Mucosa of descending colon (tissue), 3 donors: ENCODE results near the gene KDM2B. TPM values are rescaled to one million over a fixed set of nuclear protein-coding genes. Genes with fewer than 3 reads are reported as not detected.

Experiments
- ATAC-seq: fragments of 200-7000 bp; cut with Tn5 transposase; one replicate; pipeline ENCODE4 v1.9.1; 2020; ENCODE audit warnings: mild to moderate bottlenecking, moderate library complexity
- DNase-seq, 3 donors: peaks; one replicate each; pipeline ENCODE4 v3.0.0-alpha.2; 2020
- H3K36me3 ChIP-seq: fragments of 200-600 bp; one replicate; pipeline ENCODE4 v1.8.0; 2021; ENCODE audit warnings: low read depth, mild to moderate bottlenecking
- H3K4me1 ChIP-seq: fragments of 200-600 bp; one replicate; pipeline ENCODE4 v1.8.0; 2021; ENCODE audit warnings: low read depth, mild to moderate bottlenecking
- H3K4me3 ChIP-seq: fragments of 200-600 bp; one replicate; pipeline ENCODE4 v1.8.0; 2021; ENCODE audit warnings: mild to moderate bottlenecking
- H3K9me3 ChIP-seq: fragments of 200-600 bp; one replicate; pipeline ENCODE4 v1.8.0; 2021; ENCODE audit warnings: mild to moderate bottlenecking
- CTCF ChIP-seq: fragments of 200-600 bp; IDR thresholded peaks from one replicate; pipeline ENCODE4 v1.8.0; 2022; ENCODE audit warnings: antibody characterized with exemption, mild to moderate bottlenecking
- intact Hi-C, 2 donors: fragments of 100-400 bp; cut with DNase I in 1 of 2; cut with micrococcal nuclease in 1 of 2; formaldehyde crosslinking; loops; one replicate each; pipeline versions ENCODE4 v1.11.0 to v1.11.1; 2022; cut with DNase I, micrococcal nuclease
- total RNA-seq, 3 donors: library from RNA; stranded (reverse); fragmentation: NEBNext Ultra II Directional in 2 of 3; extraction: Animal tissue kit (Norgen Biotek cat#: 25700) in 2 of 3; gene quantifications; one replicate each; pipeline versions ENCODE4 v1.2.1 to v1.2.4, GENCODE V29; 2021 to 2023
- donor health status: DM: no; HTN: no; CAD: no; lungs with moderate emphysema.
- donor health status: DM: no; HTN: no; CAD: no.
- donor health status: DM: no; HTN: yes; CAD: no.

The KDM2B gene
- total RNA-seq, 3 donors from 2014 or later: 17.9 to 24.5 (median 18.3) TPM

- no peaks in the 10 kb centered on the region for H3K36me3 ChIP-seq
These were observed 2.3 kb downstream of the KDM2B start for GRCh38 chr12:121578230-121579189.

GRCh38 chr12:121577443-121578180 is 3.2 kb downstream of the KDM2B start:
- no peak for ATAC-seq
- Histone ChIP-seq H3K4me3 (no peak overlapping the region), H3K4me1 (peaks cover 20% of the 10 kb centered on the region), H3K36me3 (no peaks in the 10 kb centered on the region), H3K9me3 (no peaks in the 10 kb centered on the region)
- intact Hi-C loops: loop anchor here in 1 of 2 donors (10.0 kb wide), 1 partner anchor 47 kb away; the partner anchor contains the start of gene ORAI1
- peak in 1 of 3 donors; percentile 34 for DNase-seq
- no peak for TF ChIP-seq CTCF

More at GRCh38 chr12:121578230-121579189, 2.3 kb downstream of the KDM2B start:
- intact Hi-C loops: loop anchor here in 1 of 2 donors (10.0 kb wide), 1 partner anchor 46 kb away; the partner anchor contains the start of gene ORAI1
- H3K4me3 ChIP-seq: peak overlapping the region; percentile 33
- ATAC-seq (no peak), DNase-seq (peak in 2 of 3 donors; percentile 63 to 66)
- no peak for TF ChIP-seq CTCF
- peaks cover 20% of the 10 kb centered on the region for H3K4me1 ChIP-seq
- H3K9me3 ChIP-seq: no peaks in the 10 kb centered on the region

GRCh38 chr12:121576851-121577391 is 3.9 kb downstream of the KDM2B start:
- Histone ChIP-seq H3K4me1 (peaks cover 20% of the 10 kb centered on the region), H3K4me3 (no peak overlapping the region), H3K36me3 (no peaks in the 10 kb centered on the region), H3K9me3 (no peaks in the 10 kb centered on the region)
- no peak for TF ChIP-seq CTCF
- intact Hi-C loops: loop anchor here in 1 of 2 donors (10.0 kb wide), 1 partner anchor 48 kb away; the partner anchor contains the start of gene ORAI1
- ATAC-seq (no peak), DNase-seq (no peak)

GRCh38 chr12:121575952-121576625 is 4.7 kb downstream of the KDM2B start:
- DNase-seq: no peak
- no peak overlapping the region for H3K4me3 ChIP-seq
- H3K36me3 ChIP-seq: no peaks in the 10 kb centered on the region
- no peak for TF ChIP-seq CTCF
- no peaks in the 10 kb centered on the region for H3K9me3 ChIP-seq
- no peak for ATAC-seq
- H3K4me1 ChIP-seq: peaks cover 20% of the 10 kb centered on the region
- intact Hi-C loops: loop anchor here in 1 of 2 donors (10.0 kb wide), 1 partner anchor 49 kb away; the partner anchor contains the start of gene ORAI1

GRCh38 chr12:121575051-121575450 is 5.8 kb downstream of the KDM2B start:
- Histone ChIP-seq H3K36me3 (no peaks in the 10 kb centered on the region), H3K9me3 (no peaks in the 10 kb centered on the region), H3K4me1 (peaks cover 20% of the 10 kb centered on the region), H3K4me3 (no peak overlapping the region)
- DNase-seq (no peak), ATAC-seq (no peak)
- no peak for TF ChIP-seq CTCF
- intact Hi-C loops: loop anchor here in 1 of 2 donors (10.0 kb wide), 1 partner anchor 50 kb away; the partner anchor contains the start of gene ORAI1
